BLaER1 treated with 17β-estradiol and CSF1 and Interleukin-3, amounts not matched to agents 10 nM and 100 nM (cell line): ENCODE results near the gene ERBB4.
A peak's percentile ranks its signal among the peaks of the same experiment; 100 is the strongest.

Experiments used
- H3K27ac ChIP-seq, 11 experiments: shearing (Covaris generic); formaldehyde crosslinking; 2 replicates each; pipeline ENCODE4 v1.8.1; 2022
- H3K27me3 ChIP-seq, 11 experiments: shearing (Covaris generic); formaldehyde crosslinking; 2 replicates each; pipeline ENCODE4 v1.8.1; 2022
- H3K36me3 ChIP-seq, 11 experiments: shearing (Covaris generic); formaldehyde crosslinking; 2 replicates each; pipeline ENCODE4 v1.8.1; 2022
- H3K4me1 ChIP-seq, 10 experiments: shearing (Covaris generic); formaldehyde crosslinking; 2 replicates each; pipeline ENCODE4 v1.8.1; 2022
- H3K4me2 ChIP-seq, 11 experiments: shearing (Covaris generic); formaldehyde crosslinking; 2 replicates each; pipeline ENCODE4 v1.8.1; 2022
- H3K4me3 ChIP-seq, 10 experiments: shearing (Covaris generic); formaldehyde crosslinking; 2 replicates each; pipeline ENCODE4 v1.8.1; 2022
- H3K9ac ChIP-seq, 11 experiments: shearing (Covaris generic); formaldehyde crosslinking; 2 replicates each; pipeline ENCODE4 v1.8.1; 2022
- H3K9me3 ChIP-seq, 11 experiments: shearing (Covaris generic); formaldehyde crosslinking; replicated peaks in 1 of 11; 2 replicates each; pipeline ENCODE4 v1.8.1; 2022
- H4K20me1 ChIP-seq, 11 experiments: shearing (Covaris generic); formaldehyde crosslinking; 2 replicates each; pipeline ENCODE4 v1.8.1; 2022
- Cebpa-rat ChIP-seq, 11 experiments: shearing (Covaris generic); IDR thresholded peaks; 2 replicates each; pipeline ENCODE4 v1.8.1; 2022

ERBB4 gene

DNA sequence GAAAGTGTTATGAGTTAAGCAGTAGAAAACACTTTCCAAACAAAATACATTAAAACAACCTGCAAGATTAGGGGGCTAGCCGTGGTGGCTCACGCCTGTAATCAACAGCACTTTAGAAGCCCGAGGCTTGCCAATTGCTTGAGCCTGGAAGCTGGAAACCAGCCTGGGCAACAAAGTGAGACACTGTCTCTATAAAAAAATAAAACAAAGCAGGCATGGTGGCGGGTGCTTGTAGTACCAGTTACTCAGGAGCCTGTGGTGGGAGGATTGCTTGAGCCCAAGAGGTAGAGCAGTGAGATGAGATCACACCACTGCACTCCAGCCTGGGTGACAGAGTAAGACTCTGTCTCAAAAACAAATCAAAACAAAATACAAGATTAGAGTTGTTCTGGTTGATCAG is 208.3 kb downstream of the ERBB4 start:
- no peak for TF ChIP-seq Cebpa-rat (IDR thresholded peaks at IDR 0.05)
- H3K9ac ChIP-seq: no peak overlapping the region
- no peaks in the 10 kb centered on the region for H3K27me3 ChIP-seq
- no peaks in the 10 kb centered on the region for H4K20me1 ChIP-seq
- no peak overlapping the region for H3K4me3 ChIP-seq
- H3K36me3 ChIP-seq: no peaks in the 10 kb centered on the region
- H3K4me2 ChIP-seq: peak overlapping the region in 2 of 11 experiments; percentile 9 to 11; a peak in 2 of 22 replicates
- peaks cover 0 to 6% (median 0%) of the 10 kb centered on the region in 10 experiments; a peak in 1 of 20 replicates for H3K4me1 ChIP-seq
- H3K9me3 ChIP-seq: peaks cover 0 to 7% (median 0%) of the 10 kb centered on the region in 11 experiments; a peak in 2 of 22 replicates
- no peak overlapping the region for H3K27ac ChIP-seq

- TF ChIP-seq Cebpa-rat (IDR thresholded peaks at IDR 0.05): no peak
- H3K9ac ChIP-seq: no peak overlapping the region
- H3K27ac ChIP-seq: no peak overlapping the region
- no peak overlapping the region for H3K4me3 ChIP-seq
- peaks cover 0 to 7% (median 0%) of the 10 kb centered on the region in 11 experiments; a peak in 2 of 22 replicates for H3K9me3 ChIP-seq
- peaks cover 0 to 6% (median 0%) of the 10 kb centered on the region in 10 experiments; a peak in 1 of 20 replicates for H3K4me1 ChIP-seq
- H4K20me1 ChIP-seq: no peaks in the 10 kb centered on the region
- no peak overlapping the region for H3K4me2 ChIP-seq
- no peaks in the 10 kb centered on the region for H3K27me3 ChIP-seq
- no peaks in the 10 kb centered on the region for H3K36me3 ChIP-seq
Observed at GRCh38 chr2:212328712-212329496, 209.7 kb downstream of the ERBB4 start.

DNA sequence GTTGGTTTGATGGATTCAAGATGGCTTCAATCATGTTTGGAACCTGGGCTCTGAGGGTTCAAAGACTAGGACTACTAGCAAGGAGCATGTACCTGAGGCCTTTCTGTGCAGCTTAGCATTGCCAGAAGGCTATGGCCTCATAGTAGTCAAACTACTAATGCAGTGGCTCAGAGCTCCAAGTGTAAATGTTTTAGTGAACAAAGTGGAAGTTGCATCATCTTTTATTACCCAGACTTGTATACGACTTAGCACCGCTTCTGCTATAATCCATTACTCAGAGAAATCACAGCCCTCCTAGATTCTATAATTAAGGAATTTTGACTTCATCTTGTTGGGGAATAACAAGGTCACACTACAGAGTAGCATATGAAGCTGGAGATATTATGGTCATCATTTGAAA is 210.5 kb downstream of the ERBB4 start:
- Histone ChIP-seq H3K9me3 (peaks cover 0 to 7% (median 0%) of the 10 kb centered on the region in 11 experiments; a peak in 2 of 22 replicates), H3K4me3 (no peak overlapping the region), H3K27ac (no peak overlapping the region), H3K4me1 (peaks cover 0 to 6% (median 0%) of the 10 kb centered on the region in 10 experiments; a peak in 1 of 20 replicates), H3K36me3 (no peaks in the 10 kb centered on the region), H4K20me1 (no peaks in the 10 kb centered on the region), H3K9ac (no peak overlapping the region), H3K27me3 (no peaks in the 10 kb centered on the region), H3K4me2 (no peak overlapping the region)
- TF ChIP-seq Cebpa-rat (IDR thresholded peaks at IDR 0.05): no peak; a peak in 1 of 22 replicates

DNA sequence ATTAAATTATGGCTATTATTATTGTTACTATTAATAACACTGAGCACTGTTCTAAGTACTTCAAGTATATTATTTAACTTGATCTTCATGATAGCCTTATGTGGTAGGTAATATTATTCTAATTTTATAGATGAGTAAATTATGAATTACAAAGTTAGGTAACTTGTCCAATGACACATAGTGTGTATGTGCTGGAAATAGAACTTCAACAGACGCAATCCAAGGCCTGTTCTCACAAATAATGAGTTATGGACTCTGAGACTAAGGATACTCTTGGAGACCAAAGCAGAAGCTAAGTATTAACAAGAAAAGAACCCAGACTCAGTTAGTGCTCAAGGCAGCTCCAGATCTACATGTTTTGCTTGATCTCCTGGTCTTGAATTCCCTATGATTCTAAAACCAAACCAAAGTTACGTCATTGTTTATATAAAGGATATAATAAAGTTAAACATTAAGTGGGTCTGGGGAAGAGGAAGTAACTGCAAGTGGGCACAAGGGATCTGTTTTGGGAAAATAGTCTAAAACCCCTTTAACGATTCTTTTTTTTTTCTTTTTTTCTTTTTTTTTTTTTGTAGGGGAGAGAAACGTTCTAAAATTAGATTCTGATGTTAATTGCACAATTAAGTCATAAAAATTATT is 211.3 kb downstream of the ERBB4 start:
- Histone ChIP-seq H3K9me3 (peaks cover 0 to 6% (median 0%) of the 10 kb centered on the region in 11 experiments; a peak in 2 of 22 replicates), H3K36me3 (no peaks in the 10 kb centered on the region)

DNA sequence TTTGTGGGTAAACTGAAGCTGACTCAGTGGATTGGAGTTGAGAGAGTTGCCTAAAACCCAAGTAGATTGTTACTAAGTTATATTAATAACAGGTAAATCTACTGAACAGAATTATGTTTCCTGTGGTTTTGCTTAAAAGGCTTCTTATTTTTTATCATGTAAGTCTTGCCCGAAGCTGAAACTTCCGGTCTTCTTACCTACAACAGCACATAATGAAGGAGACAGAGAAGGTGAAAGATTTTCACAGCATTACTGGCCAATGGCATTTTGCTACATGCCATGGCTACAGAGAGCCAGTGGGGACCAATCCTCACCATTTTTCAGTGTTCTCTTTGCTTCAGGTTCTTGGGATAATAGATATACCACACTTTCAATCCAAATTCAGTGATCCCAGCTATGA is 220.0 kb downstream of the ERBB4 start:
- no peak for TF ChIP-seq Cebpa-rat (IDR thresholded peaks at IDR 0.05)
- H3K9me3 ChIP-seq: no peaks in the 10 kb centered on the region
- no peak overlapping the region for H3K4me3 ChIP-seq
- no peak overlapping the region for H3K9ac ChIP-seq
- no peak overlapping the region for H3K27ac ChIP-seq
- H3K36me3 ChIP-seq: no peaks in the 10 kb centered on the region
- no peaks in the 10 kb centered on the region; a peak in 1 of 20 replicates for H3K4me1 ChIP-seq
- H4K20me1 ChIP-seq: no peaks in the 10 kb centered on the region
- H3K27me3 ChIP-seq: no peaks in the 10 kb centered on the region
- no peak overlapping the region for H3K4me2 ChIP-seq

More for the DNA sequence above, 211.3 kb downstream of the ERBB4 start:
- Histone ChIP-seq H3K27ac (no peak overlapping the region), H4K20me1 (no peaks in the 10 kb centered on the region), H3K4me2 (no peak overlapping the region), H3K27me3 (no peaks in the 10 kb centered on the region), H3K4me1 (peaks cover 0 to 6% (median 0%) of the 10 kb centered on the region in 10 experiments; a peak in 1 of 20 replicates), H3K4me3 (no peak overlapping the region), H3K9ac (no peak overlapping the region)
- TF ChIP-seq Cebpa-rat (IDR thresholded peaks at IDR 0.05): no peak

DNA sequence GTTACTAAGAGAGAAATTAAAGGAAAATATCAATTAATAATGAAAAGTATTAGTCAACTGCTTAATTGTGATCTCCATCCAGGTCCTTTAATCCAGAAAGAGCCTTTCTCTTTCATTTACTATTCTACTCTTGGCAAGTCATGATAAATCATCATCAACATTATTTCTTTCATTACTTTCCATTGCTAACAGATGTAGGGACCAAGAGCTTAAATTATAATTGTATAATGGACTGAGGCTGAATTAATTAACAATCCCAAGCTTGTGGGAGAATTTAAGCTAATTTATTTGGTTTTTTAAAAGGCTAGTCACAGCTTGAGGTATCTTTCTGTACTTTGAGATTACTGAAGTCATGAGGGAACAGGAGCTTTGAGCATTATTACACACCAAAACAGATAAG is 223.9 kb downstream of the ERBB4 start:
- Histone ChIP-seq H3K36me3 (no peaks in the 10 kb centered on the region), H3K9me3 (no peaks in the 10 kb centered on the region), H3K4me1 (no peaks in the 10 kb centered on the region; a peak in 1 of 20 replicates), H3K4me3 (no peak overlapping the region), H3K27me3 (no peaks in the 10 kb centered on the region), H4K20me1 (no peaks in the 10 kb centered on the region), H3K27ac (no peak overlapping the region), H3K9ac (no peak overlapping the region), H3K4me2 (no peak overlapping the region)
- no peak for TF ChIP-seq Cebpa-rat (IDR thresholded peaks at IDR 0.05)

GRCh38 chr2:212311807-212312404 is 226.7 kb downstream of the ERBB4 start:
- Histone ChIP-seq H4K20me1 (no peaks in the 10 kb centered on the region), H3K27ac (no peak overlapping the region), H3K36me3 (no peaks in the 10 kb centered on the region), H3K27me3 (no peaks in the 10 kb centered on the region), H3K4me1 (peaks cover 0 to 20% (median 0%) of the 10 kb centered on the region in 10 experiments; a peak in 6 of 20 replicates), H3K4me3 (no peak overlapping the region), H3K4me2 (no peak overlapping the region), H3K9ac (no peak overlapping the region), H3K9me3 (peaks cover 0 to 5% (median 0%) of the 10 kb centered on the region in 11 experiments; a peak in 1 of 22 replicates)
- no peak for TF ChIP-seq Cebpa-rat (IDR thresholded peaks at IDR 0.05)

DNA sequence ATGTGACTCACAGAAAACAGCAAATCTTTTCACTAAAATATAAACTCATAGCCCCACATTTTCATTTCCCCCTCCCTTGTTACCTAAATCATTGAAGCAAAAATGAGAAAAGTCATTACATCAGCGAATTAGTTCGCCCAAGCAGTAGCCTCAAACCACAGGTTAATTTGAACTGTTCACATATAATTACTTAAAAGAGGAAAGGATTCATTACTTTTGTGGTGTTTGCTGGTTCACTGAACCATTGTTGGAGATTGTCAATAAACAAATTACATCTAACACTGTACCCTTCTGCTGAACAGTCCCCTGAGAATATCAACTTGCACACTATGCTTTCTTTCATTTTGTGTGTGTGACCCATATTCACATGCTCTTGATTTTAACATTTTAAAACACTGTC is 238.7 kb downstream of the ERBB4 start:
- H3K9ac ChIP-seq: no peak overlapping the region
- H3K27me3 ChIP-seq: no peaks in the 10 kb centered on the region
- peak overlapping the region in 9 of 11 experiments; percentile 2 to 65 (median 34); a peak in 10 of 22 replicates for H3K4me2 ChIP-seq
- no peak overlapping the region for H3K4me3 ChIP-seq
- no peak overlapping the region for H3K27ac ChIP-seq
- no peaks in the 10 kb centered on the region for H4K20me1 ChIP-seq
- TF ChIP-seq Cebpa-rat (IDR thresholded peaks at IDR 0.05): no peak
- peaks cover 0 to 11% (median 9%) of the 10 kb centered on the region in 10 experiments; a peak in 12 of 20 replicates for H3K4me1 ChIP-seq
- H3K9me3 ChIP-seq: no peaks in the 10 kb centered on the region
- no peaks in the 10 kb centered on the region for H3K36me3 ChIP-seq

- H3K4me2 ChIP-seq: peak overlapping the region in 6 of 11 experiments; percentile 4 to 65 (median 36); a peak in 6 of 22 replicates
- no peak overlapping the region for H3K9ac ChIP-seq
- no peaks in the 10 kb centered on the region for H3K9me3 ChIP-seq
- H3K4me3 ChIP-seq: no peak overlapping the region
- H3K27ac ChIP-seq: no peak overlapping the region
- no peak for TF ChIP-seq Cebpa-rat (IDR thresholded peaks at IDR 0.05)
- no peaks in the 10 kb centered on the region for H3K36me3 ChIP-seq
- H3K27me3 ChIP-seq: no peaks in the 10 kb centered on the region
- H4K20me1 ChIP-seq: no peaks in the 10 kb centered on the region
- peaks cover 0 to 11% (median 9%) of the 10 kb centered on the region in 10 experiments; a peak in 12 of 20 replicates for H3K4me1 ChIP-seq
Observed at GRCh38 chr2:212299333-212299732, 239.3 kb downstream of the ERBB4 start.
